H1 (cell line): ENCODE data around the gene ZNF280B. TPM values are rescaled to one million over a fixed set of nuclear protein-coding genes. Genes with fewer than 3 reads are reported as not detected.

Experiments used
- CTCF ChIA-PET: fragments of 300-600 bp; sonication (Branson Sonifier 250); formaldehyde crosslinking; loops from one replicate; lab custom pipeline; 2021; ENCODE audit not compliant: partially characterized antibody; lab: Charles Lee
- POLR2A ChIA-PET: fragments of 300-600 bp; sonication (Branson Sonifier 250); formaldehyde crosslinking; loops from one replicate; lab custom pipeline; 2021; ENCODE audit warnings: inconsistent platforms; ENCODE audit not compliant: partially characterized antibody; lab: Charles Lee
- DNase-seq, 2 experiments: peaks; one replicate each; pipeline versions ENCODE4 v3.0.0 to v3.0.0-alpha.2; 2010 to 2022; ENCODE audit warnings: low spot score in 2 of 2, low read depth in 1 of 2, mixed read lengths in 1 of 2
- FAIRE-seq: peaks from 2 replicates; lab custom pipeline; 2011; peaks lifted over from hg19 to GRCh38; lab: Jason Lieb, UNC
- H2AFZ ChIP-seq: 2 replicates; pipeline ENCODE4 v1.8.1; 2012; ENCODE audit warnings: low read length, inconsistent platforms
- H2AK5ac ChIP-seq: 2 replicates; pipeline ENCODE4 v1.6.1; 2013; ENCODE audit warnings: low read depth, low read length
- H2BK120ac ChIP-seq: replicated peaks from 2 replicates; pipeline ENCODE3; 2013; ENCODE audit warnings: low read depth, low read length, inconsistent platforms
- H2BK12ac ChIP-seq: 2 replicates; pipeline ENCODE4 v1.6.1; 2013; ENCODE audit warnings: low read depth, low read length
- H2BK15ac ChIP-seq: 2 replicates; pipeline ENCODE4 v1.6.1; 2013; ENCODE audit warnings: low read length
- H2BK20ac ChIP-seq: 2 replicates; pipeline ENCODE4 v1.6.1; 2013; ENCODE audit warnings: low read length
- H2BK5ac ChIP-seq: 2 replicates; pipeline ENCODE4 v1.6.1; 2013; ENCODE audit warnings: low read depth, low read length
- H3K14ac ChIP-seq: 2 replicates; pipeline ENCODE4 v1.6.1; 2013; ENCODE audit warnings: inconsistent platforms; ENCODE audit not compliant: insufficient read length
- H3K18ac ChIP-seq: 2 replicates; pipeline ENCODE4 v1.6.1; 2013; ENCODE audit warnings: low read length; ENCODE audit errors: extremely low read depth
- H3K23ac ChIP-seq: 2 replicates; pipeline ENCODE4 v1.6.1; 2013; ENCODE audit warnings: inconsistent platforms; ENCODE audit not compliant: insufficient read length
- H3K23me2 ChIP-seq: 2 replicates; pipeline ENCODE4 v1.6.1; 2013; ENCODE audit warnings: low read depth, low read length
- H3K27ac ChIP-seq: 2 replicates; pipeline ENCODE4 v1.6.1; 2011; ENCODE audit warnings: low read depth, low read length, inconsistent platforms
- H3K27me3 ChIP-seq, 4 experiments: replicated peaks in 1 of 4; 1 replicate in 1 of 4; 2 replicates in 3 of 4; pipeline versions ENCODE4 v1.6.1 to v1.8.1; 2011 to 2013; ENCODE audit warnings: low read length in 3 of 4, mild to moderate bottlenecking in 3 of 4, inconsistent platforms in 2 of 4, mixed read lengths in 2 of 4, moderate library complexity in 1 of 4; ENCODE audit not compliant: control insufficient read depth in 3 of 4, insufficient read depth in 3 of 4; ENCODE audit errors: extremely low read depth in 1 of 4
- H3K36me3 ChIP-seq, 4 experiments: 2 replicates each; pipeline versions ENCODE4 v1.6.1 to v1.8.1; 2011 to 2013; ENCODE audit warnings: mild to moderate bottlenecking in 4 of 4, low read length in 3 of 4, moderate library complexity in 2 of 4, control low read depth in 1 of 4, inconsistent platforms in 1 of 4; ENCODE audit not compliant: insufficient read depth in 4 of 4, control insufficient read depth in 2 of 4
- H3K4ac ChIP-seq: replicated peaks from 2 replicates; pipeline ENCODE3; 2013; ENCODE audit warnings: low read length, low read depth, mixed read lengths, inconsistent platforms; ENCODE audit not compliant: insufficient read length
- H3K4me1 ChIP-seq, 4 experiments: replicated peaks in 1 of 4; 1 replicate in 1 of 4; 2 replicates in 3 of 4; pipeline versions ENCODE4 v1.6.1 to v1.8.1; 2011 to 2013; ENCODE audit warnings: low read length in 3 of 4, inconsistent platforms in 2 of 4, mixed read lengths in 1 of 4; ENCODE audit not compliant: insufficient read depth in 4 of 4, control insufficient read depth in 3 of 4
- H3K4me2 ChIP-seq, 2 experiments: 2 replicates each; pipeline versions ENCODE4 v1.6.1 to v1.8.1; 2011 to 2013; ENCODE audit warnings: low read depth in 2 of 2, low read length in 2 of 2, control low read depth in 1 of 2, inconsistent platforms in 1 of 2, mild to moderate bottlenecking in 1 of 2; ENCODE audit not compliant: insufficient read depth in 1 of 2
- H3K4me3 ChIP-seq, 4 experiments: fragments of 200-600, 300-600 bp in 1 of 4; sonication (generic), shearing (Covaris generic), sonication (Bioruptor Twin) in 1 of 4; 2 replicates each; pipeline versions ENCODE4 v1.5.1 to v1.8.1; 2011 to 2016; ENCODE audit warnings: low read length in 4 of 4, low read depth in 3 of 4, control low read depth in 2 of 4, inconsistent platforms in 2 of 4, mild to moderate bottlenecking in 2 of 4, mixed read lengths in 1 of 4, moderate library complexity in 1 of 4; ENCODE audit not compliant: insufficient read depth in 2 of 4; ENCODE audit errors: extremely low read depth in 1 of 4
- H3K56ac ChIP-seq: replicated peaks from 2 replicates; pipeline ENCODE3; 2013; ENCODE audit warnings: low read depth, mild to moderate bottlenecking, mixed read lengths, low read length, inconsistent platforms; ENCODE audit not compliant: insufficient read length
- H3K79me1 ChIP-seq: 2 replicates; pipeline ENCODE4 v1.6.1; 2013; ENCODE audit warnings: low read depth, low read length, control low read depth
- H3K79me2 ChIP-seq, 2 experiments: 2 replicates each; pipeline versions ENCODE4 v1.6.1 to v1.8.1; 2012 to 2013; ENCODE audit warnings: low read length in 2 of 2, mild to moderate bottlenecking in 2 of 2, inconsistent platforms in 1 of 2; ENCODE audit not compliant: insufficient read depth in 2 of 2, control insufficient read depth in 1 of 2
- H3K9ac ChIP-seq, 4 experiments: replicated peaks in 1 of 4; 1 replicate in 1 of 4; 2 replicates in 3 of 4; pipeline versions ENCODE4 v1.6.1 to v1.8.1; 2011 to 2013; ENCODE audit warnings: low read depth in 3 of 4, low read length in 3 of 4, control low read depth in 2 of 4, mild to moderate bottlenecking in 2 of 4, moderate library complexity in 2 of 4, inconsistent platforms in 1 of 4; ENCODE audit errors: extremely low read depth in 1 of 4
- H3K9me3 ChIP-seq, 2 experiments: 2 replicates each; pipeline versions ENCODE4 v1.6.1 to v1.8.1; 2012 to 2013; ENCODE audit warnings: mild to moderate bottlenecking in 2 of 2, moderate library complexity in 2 of 2, control low read depth in 1 of 2, inconsistent platforms in 1 of 2, low read depth in 1 of 2, low read length in 1 of 2, mixed read lengths in 1 of 2; ENCODE audit not compliant: insufficient read depth in 2 of 2
- H4K20me1 ChIP-seq, 2 experiments: replicated peaks in 1 of 2; 2 replicates each; pipeline versions ENCODE3 to v1.8.1; 2011 to 2013; ENCODE audit warnings: inconsistent platforms in 2 of 2, low read length in 2 of 2, mild to moderate bottlenecking in 1 of 2; ENCODE audit not compliant: insufficient read depth in 2 of 2, control insufficient read depth in 1 of 2
- H4K5ac ChIP-seq: 2 replicates; pipeline ENCODE4 v1.6.1; 2013; ENCODE audit warnings: low read length, low read depth, mixed read lengths, inconsistent platforms; ENCODE audit not compliant: insufficient read length
- H4K8ac ChIP-seq: 2 replicates; pipeline ENCODE4 v1.8.0; 2013; ENCODE audit warnings: mild to moderate bottlenecking, moderate library complexity, low read length, inconsistent platforms; ENCODE audit not compliant: insufficient read depth; ENCODE audit errors: extremely low read depth
- H4K91ac ChIP-seq: replicated peaks from 2 replicates; pipeline ENCODE3; 2013; ENCODE audit warnings: low read length, mixed read lengths, inconsistent platforms; ENCODE audit not compliant: insufficient read length
- BACH1 ChIP-seq: IDR thresholded peaks from 2 replicates; pipeline ENCODE4 v1.6.1; 2012; ENCODE audit warnings: low read length, improper control_type of control experiment
- CTBP2 ChIP-seq: IDR thresholded peaks from 2 replicates; pipeline ENCODE4 v1.7.0; 2011; ENCODE audit warnings: borderline replicate concordance, mild to moderate bottlenecking, moderate library complexity, mixed read lengths, low read length; ENCODE audit not compliant: insufficient read depth, insufficient read length
- NANOG ChIP-seq: IDR thresholded peaks from 2 replicates; pipeline ENCODE4 v1.6.1; 2011; ENCODE audit warnings: low read length, low read depth, mild to moderate bottlenecking, inconsistent platforms; ENCODE audit not compliant: insufficient read depth, poor library complexity, severe bottlenecking
- TBP ChIP-seq: IDR thresholded peaks from 2 replicates; pipeline ENCODE4 v1.6.1; 2011; ENCODE audit warnings: low read depth, low read length, improper control_type of control experiment
- WGBS, 2 experiments: shearing (Covaris generic) in 1 of 2; methylation state at CpG; one replicate each; pipeline versions ENCODE4 v1.1.6 to v1.1.7; 2013 to 2015; ENCODE audit warnings: low lambda C conversion rate in 2 of 2, mixed read lengths in 2 of 2, inconsistent platforms in 1 of 2, low coverage in 1 of 2, missing lambda C conversion rate in 1 of 2; ENCODE audit not compliant: insufficient replicate concordance in 2 of 2, insufficient coverage in 1 of 2, insufficient read length in 1 of 2; ENCODE audit errors: extremely low coverage in 1 of 2, missing lambda C conversion rate in 1 of 2; 5-methylcytosine and 5-hydroxymethylcytosine counted together
- polyA plus RNA-seq, 7 experiments: library from polyadenylated mRNA; depleted of rRNA in 3 of 7; stranded (reverse) in 5 of 7; unstranded in 2 of 7; fragments of >200 nt in 5 of 7; fragments of 200-250 nt in 2 of 7; gene quantifications; 1 replicate in 5 of 7; 2 replicates in 1 of 7; 4 replicates in 1 of 7; pipeline versions ENCODE4 v1.2.1 to v1.2.3, GENCODE V29; 2011 to 2013; ENCODE audit warnings: missing spikeins in 2 of 7, mixed read lengths in 2 of 7
- total RNA-seq: library from RNA; stranded (reverse); fragmentation: NEBNext Ultra II Directional; extraction: Animal tissue kit (Norgen Biotek cat#: 25700); gene quantifications from 2 replicates; pipeline ENCODE4 v1.2.1, GENCODE V29; 2021

ZNF280B gene
- total and polyA plus RNA-seq, 2 of the 8 experiments (the other 6 are each of a cell fraction or from before 2014, with no cell fraction given) = 4.8 to 11.7 TPM

GRCh38 chr22:22531770-22532546 lies 23.4 kb upstream of the ZNF280B start:
- no peak overlapping the region for H3K27ac ChIP-seq

More at GRCh38 chr22:22531770-22532546, 23.4 kb upstream of the ZNF280B start:
- Histone ChIP-seq H3K14ac (no peak overlapping the region), H3K56ac (no peak overlapping the region), H3K4me1 (no peaks in the 10 kb centered on the region), H3K23me2 (no peaks in the 10 kb centered on the region), H3K4me3 (no peak overlapping the region), H3K18ac (no peak overlapping the region), H4K8ac (no peak overlapping the region), H3K36me3 (no peaks in the 10 kb centered on the region), H3K4ac (no peak overlapping the region), H2AK5ac (no peak overlapping the region), H3K9ac (no peak overlapping the region), H2BK12ac (no peak overlapping the region), H4K5ac (no peak overlapping the region), H2BK120ac (no peak overlapping the region), H2AFZ (no peak overlapping the region), H3K79me1 (no peaks in the 10 kb centered on the region), H3K23ac (no peak overlapping the region), H3K9me3 (peaks cover 3 to 17% of the 10 kb centered on the region in 2 experiments; a peak in 3 of 4 replicates), H4K20me1 (no peaks in the 10 kb centered on the region), H3K79me2 (no peaks in the 10 kb centered on the region), H2BK20ac (no peak overlapping the region), H2BK5ac (no peak overlapping the region), H3K27me3 (peaks cover 7 to 18% (median 9%) of the 10 kb centered on the region in 4 experiments), H4K91ac (no peak overlapping the region), H3K4me2 (no peak overlapping the region), H2BK15ac (no peak overlapping the region)
- 84% methylated on average over 6 of the region's 7 CpGs; no CpG with 5 or more reads in 1 of the 2 experiments for WGBS, 2 experiments
- TF ChIP-seq CTBP2 (no peak), TBP (no peak), BACH1 (no peak), NANOG (no peak)
- POLR2A ChIA-PET = no interaction called here
- no peak for FAIRE-seq
- CTCF ChIA-PET = interaction anchor here (0.6 to 1.9 kb wide), 2 partner anchors 55 to 425 kb away, joined by 3 to 4 read pairs; no protein-coding TSS in a partner anchor
- DNase-seq = no peak
